SK-N-SH treated with all-trans-retinoic acid at 6 μM for 48 hours (cell line): ENCODE measurements around the gene RNF111.

Experiments
- ATAC-seq: fragments of 200-7000 bp; cut with Tn5 transposase; 3 replicates; pipeline ENCODE4 v1.9.1; 2020; ENCODE audit warnings: mild to moderate bottlenecking, moderate library complexity
- BACH2 ChIP-seq: fragments of 250-450 bp; sonication (Bioruptor Pico); IDR thresholded peaks from 2 replicates; pipeline ENCODE4 v1.9.0; 2021; ENCODE audit warnings: mild to moderate bottlenecking, borderline replicate concordance
- ESRRG ChIP-seq: fragments of 250-450 bp; sonication (Bioruptor Pico); IDR thresholded peaks from 2 replicates; pipeline ENCODE4 v1.6.1; 2021; ENCODE audit warnings: mild to moderate bottlenecking
- ISL1 ChIP-seq: fragments of 250-450 bp; sonication (Bioruptor Pico); IDR thresholded peaks from 2 replicates; pipeline ENCODE4 v2.1.2; 2022; ENCODE audit warnings: mild to moderate bottlenecking, moderate library complexity
- OSR1 ChIP-seq: fragments of 250-450 bp; sonication (Bioruptor Pico); IDR thresholded peaks from 2 replicates; pipeline ENCODE4 v1.8.0; 2022; ENCODE audit warnings: moderate library complexity, mild to moderate bottlenecking, inconsistent platforms
- PATZ1 ChIP-seq: fragments of 250-450 bp; sonication (Bioruptor Pico); IDR thresholded peaks from 2 replicates; pipeline ENCODE4 v1.8.0; 2020; ENCODE audit warnings: mild to moderate bottlenecking, moderate library complexity, borderline replicate concordance
- POU6F1 ChIP-seq: fragments of 250-450 bp; sonication (Bioruptor Pico); IDR thresholded peaks from 2 replicates; pipeline ENCODE4 v1.8.0; 2021; ENCODE audit warnings: low read depth, mild to moderate bottlenecking, moderate library complexity, borderline replicate concordance
- RARB ChIP-seq: fragments of 250-450 bp; sonication (Bioruptor Pico); IDR thresholded peaks from 2 replicates; pipeline ENCODE4 v1.8.0; 2021; ENCODE audit warnings: mild to moderate bottlenecking, moderate library complexity
- SNAI2 ChIP-seq: fragments of 250-450 bp; sonication (Bioruptor Pico); IDR thresholded peaks from 2 replicates; pipeline ENCODE4 v1.5.0; 2020; ENCODE audit warnings: mild to moderate bottlenecking, moderate library complexity
- TCF4 ChIP-seq: fragments of 250-450 bp; sonication (Bioruptor Pico); IDR thresholded peaks from 2 replicates; pipeline ENCODE4 v1.8.0; 2021; ENCODE audit warnings: mild to moderate bottlenecking, moderate library complexity, borderline replicate concordance
- TOX ChIP-seq: fragments of 250-450 bp; sonication (Bioruptor Pico); IDR thresholded peaks from 2 replicates; pipeline ENCODE4 v1.8.0; 2021; ENCODE audit warnings: mild to moderate bottlenecking, moderate library complexity, borderline replicate concordance
- TSHZ2 ChIP-seq: fragments of 250-450 bp; sonication (Bioruptor Pico); IDR thresholded peaks from 2 replicates; pipeline ENCODE4 v1.5.0; 2020; ENCODE audit warnings: mild to moderate bottlenecking, moderate library complexity
- ZFP3 ChIP-seq: fragments of 250-450 bp; sonication (Bioruptor Pico); IDR thresholded peaks from 2 replicates; pipeline ENCODE4 v1.5.0; 2020; ENCODE audit warnings: mild to moderate bottlenecking, moderate library complexity
- ZFP30 ChIP-seq: fragments of 450-650 bp; formaldehyde crosslinking; IDR thresholded peaks from 2 replicates; pipeline ENCODE4 v1.5.0; 2022; ENCODE audit warnings: mild to moderate bottlenecking, moderate library complexity
- ZNF70 ChIP-seq: fragments of 450-650 bp; formaldehyde crosslinking; IDR thresholded peaks from 2 replicates; pipeline ENCODE4 v1.5.0; 2020; ENCODE audit warnings: mild to moderate bottlenecking, moderate library complexity
- ZNF8 ChIP-seq: fragments of 450-650 bp; formaldehyde crosslinking; IDR thresholded peaks from 2 replicates; pipeline ENCODE4 v1.5.0; 2020; ENCODE audit warnings: mild to moderate bottlenecking, moderate library complexity

The RNF111 gene

GRCh38 chr15:59039225-59039624 is 51.8 kb downstream of the RNF111 start:
- no peak for TF ChIP-seq RARB (CRISPR knock-in tag)
- TF ChIP-seq ZFP30 (CRISPR knock-in tag), result no peak
- no peak for TF ChIP-seq TCF4 (CRISPR knock-in tag)
- TF ChIP-seq POU6F1, result no peak
- no peak for TF ChIP-seq TSHZ2 (CRISPR knock-in tag)
- no peak for TF ChIP-seq BACH2 (CRISPR knock-in tag)
- no peak for TF ChIP-seq ISL1 (CRISPR knock-in tag)
- no peak for TF ChIP-seq ZFP3 (CRISPR knock-in tag)
- no peak for TF ChIP-seq ESRRG (CRISPR knock-in tag)
- no peak for TF ChIP-seq ZNF8 (CRISPR knock-in tag)
- no peak for TF ChIP-seq OSR1 (CRISPR knock-in tag)
- ATAC-seq, result no peak

- TF ChIP-seq POU6F1 (no peak), ISL1 (CRISPR knock-in tag) (no peak), RARB (CRISPR knock-in tag) (no peak), BACH2 (CRISPR knock-in tag) (no peak), OSR1 (CRISPR knock-in tag) (no peak), ZFP3 (CRISPR knock-in tag) (no peak), TSHZ2 (CRISPR knock-in tag) (no peak), ESRRG (CRISPR knock-in tag) (no peak), SNAI2 (no peak), PATZ1 (CRISPR knock-in tag) (no peak), ZNF70 (CRISPR knock-in tag) (no peak), ZFP30 (CRISPR knock-in tag) (no peak)
- no peak for ATAC-seq
Observed at GRCh38 chr15:59042041-59042440, 54.6 kb downstream of the RNF111 start.

- no peak for ATAC-seq
- TF ChIP-seq PATZ1 (CRISPR knock-in tag), result no peak
- no peak for TF ChIP-seq TOX (CRISPR knock-in tag)
Observed at GRCh38 chr15:59048897-59049296, 61.4 kb downstream of the RNF111 start.
